Measurements from ENCODE around the gene PCMT1. TPM values are rescaled to one million over a fixed set of nuclear protein-coding genes. Genes with fewer than 3 reads are reported as not detected.
A peak's percentile ranks its signal among the peaks of the same experiment; 100 is the strongest.
"Not testable (repeated sequence)": the region's sequence is repeated elsewhere in the genome, so short reads cannot be mapped to it uniquely, and the experiment has no call there.

The PCMT1 gene
- total RNA-seq, 2 experiments from 2014 or later = 91.2 to 96.0 TPM

DNA sequence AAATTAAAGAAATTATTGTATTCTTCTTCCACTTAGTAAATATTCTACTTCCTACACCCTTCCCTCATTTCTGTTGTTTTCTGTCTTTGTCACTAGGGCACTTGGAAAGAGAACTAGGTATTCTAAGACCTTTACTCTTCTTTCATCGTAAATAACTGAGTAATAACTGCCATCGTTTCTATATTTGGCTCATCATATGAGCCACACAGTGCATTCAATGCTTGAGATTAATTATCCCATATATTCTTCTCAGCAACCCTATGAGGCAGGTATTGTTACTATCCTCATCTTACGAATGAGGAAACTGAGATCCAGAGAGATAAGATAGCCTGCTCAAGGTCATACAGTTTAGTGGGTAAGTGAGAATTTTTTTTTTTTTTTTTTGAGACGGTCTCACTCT is 75.8 kb downstream of the PCMT1 start:
- H3K4me1 Mint-ChIP-seq = no peaks in the 10 kb centered on the region
- no peaks in the 10 kb centered on the region for H3K27me3 Mint-ChIP-seq
- no peak for DNase-seq
- no peaks in the 10 kb centered on the region for H3K36me3 Mint-ChIP-seq
- H3K4me3 Mint-ChIP-seq = no peak overlapping the region
- H3K27ac Mint-ChIP-seq = no peak overlapping the region
- no peaks in the 10 kb centered on the region for H3K9me3 Mint-ChIP-seq

- Mint-ChIP-seq H3K4me3 (no peak overlapping the region), H3K4me1 (no peaks in the 10 kb centered on the region), H3K27me3 (no peaks in the 10 kb centered on the region), H3K9me3 (no peaks in the 10 kb centered on the region), H3K36me3 (no peaks in the 10 kb centered on the region), H3K27ac (no peak overlapping the region)
- no peak for DNase-seq
Measured at GRCh38 chr6:149830731-149831307, 81.3 kb downstream of the PCMT1 start.

DNA sequence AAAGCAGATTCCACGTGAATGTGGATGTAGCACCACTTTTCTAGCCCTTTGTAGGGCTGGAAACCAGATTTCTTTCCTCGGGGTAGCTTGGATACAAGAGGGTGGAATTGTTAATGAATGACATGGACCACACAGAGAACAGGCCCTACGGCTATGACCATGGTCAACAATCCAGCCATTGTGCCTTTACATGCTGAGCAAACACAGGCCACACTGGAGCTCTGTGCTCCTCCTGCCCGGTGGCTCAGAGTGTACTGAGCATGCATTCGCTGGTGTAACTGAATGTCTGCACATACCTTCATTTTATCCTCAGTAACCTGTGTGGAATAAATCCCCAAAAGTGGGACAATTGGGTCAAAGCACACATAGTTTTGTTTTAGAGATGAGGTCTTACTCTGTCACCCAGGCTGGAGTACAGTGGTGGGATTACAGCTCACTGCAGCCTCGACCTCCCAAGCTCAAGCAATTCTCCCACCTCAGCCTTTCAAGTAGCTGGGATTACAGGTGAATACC is 81.8 kb downstream of the PCMT1 start:
- DNase-seq = no peak
- Mint-ChIP-seq H3K27ac (no peak overlapping the region), H3K27me3 (no peaks in the 10 kb centered on the region), H3K9me3 (no peaks in the 10 kb centered on the region), H3K36me3 (no peaks in the 10 kb centered on the region), H3K4me1 (no peaks in the 10 kb centered on the region), H3K4me3 (no peak overlapping the region)

GRCh38 chr6:149833651-149834050 is 84.1 kb downstream of the PCMT1 start:
- DNase-seq = no peak
- Mint-ChIP-seq H3K36me3 (no peaks in the 10 kb centered on the region), H3K9me3 (no peaks in the 10 kb centered on the region), H3K27me3 (no peaks in the 10 kb centered on the region), H3K4me3 (no peak overlapping the region), H3K4me1 (no peaks in the 10 kb centered on the region), H3K27ac (no peak overlapping the region)

- no peak overlapping the region for H3K27ac Mint-ChIP-seq
Measured at GRCh38 chr6:149834513-149835481, 85.3 kb downstream of the PCMT1 start.

GRCh38 chr6:149840345-149841075 is 91.0 kb downstream of the PCMT1 start:
- Mint-ChIP-seq H3K4me3 (no peak overlapping the region), H3K4me1 (no peaks in the 10 kb centered on the region), H3K27me3 (peaks cover 10% of the 10 kb centered on the region), H3K36me3 (no peaks in the 10 kb centered on the region), H3K27ac (no peak overlapping the region), H3K9me3 (no peaks in the 10 kb centered on the region)
- peak; percentile 48 for DNase-seq

More at GRCh38 chr6:149834513-149835481, 85.3 kb downstream of the PCMT1 start:
- Mint-ChIP-seq H3K4me3 (no peak overlapping the region), H3K4me1 (no peaks in the 10 kb centered on the region), H3K27me3 (no peaks in the 10 kb centered on the region), H3K9me3 (no peaks in the 10 kb centered on the region), H3K36me3 (no peaks in the 10 kb centered on the region)
- peak; percentile 60 for DNase-seq

GRCh38 chr6:149842331-149842730 is 92.8 kb downstream of the PCMT1 start:
- Mint-ChIP-seq H3K4me1 (no peaks in the 10 kb centered on the region), H3K4me3 (no peak overlapping the region), H3K9me3 (no peaks in the 10 kb centered on the region), H3K36me3 (no peaks in the 10 kb centered on the region), H3K27me3 (peaks cover 10% of the 10 kb centered on the region), H3K27ac (no peak overlapping the region)
- DNase-seq = no peak

- Mint-ChIP-seq H3K4me1 (no peaks in the 10 kb centered on the region), H3K36me3 (no peaks in the 10 kb centered on the region), H3K27ac (no peak overlapping the region), H3K4me3 (no peak overlapping the region), H3K27me3 (peaks cover 10% of the 10 kb centered on the region), H3K9me3 (no peaks in the 10 kb centered on the region)
- DNase-seq = no peak
Measured at GRCh38 chr6:149843051-149843633, 93.6 kb downstream of the PCMT1 start.

GRCh38 chr6:149844036-149844435 is 94.5 kb downstream of the PCMT1 start:
- not testable (repeated sequence) for H3K27me3 Mint-ChIP-seq, H3K36me3 Mint-ChIP-seq, DNase-seq, H3K4me1 Mint-ChIP-seq, H3K9me3 Mint-ChIP-seq, H3K27ac Mint-ChIP-seq, H3K4me3 Mint-ChIP-seq

- Mint-ChIP-seq H3K27me3 (peaks cover 10% of the 10 kb centered on the region), H3K9me3 (no peaks in the 10 kb centered on the region), H3K4me3 (no peak overlapping the region), H3K27ac (no peak overlapping the region), H3K4me1 (no peaks in the 10 kb centered on the region), H3K36me3 (no peaks in the 10 kb centered on the region)
- no peak for DNase-seq
Measured at GRCh38 chr6:149844480-149844879, 94.9 kb downstream of the PCMT1 start.

GRCh38 chr6:149845549-149845948 is 96.0 kb downstream of the PCMT1 start:
- DNase-seq = no peak
- H3K4me1 Mint-ChIP-seq = no peaks in the 10 kb centered on the region
- no peak overlapping the region for H3K4me3 Mint-ChIP-seq

DNA sequence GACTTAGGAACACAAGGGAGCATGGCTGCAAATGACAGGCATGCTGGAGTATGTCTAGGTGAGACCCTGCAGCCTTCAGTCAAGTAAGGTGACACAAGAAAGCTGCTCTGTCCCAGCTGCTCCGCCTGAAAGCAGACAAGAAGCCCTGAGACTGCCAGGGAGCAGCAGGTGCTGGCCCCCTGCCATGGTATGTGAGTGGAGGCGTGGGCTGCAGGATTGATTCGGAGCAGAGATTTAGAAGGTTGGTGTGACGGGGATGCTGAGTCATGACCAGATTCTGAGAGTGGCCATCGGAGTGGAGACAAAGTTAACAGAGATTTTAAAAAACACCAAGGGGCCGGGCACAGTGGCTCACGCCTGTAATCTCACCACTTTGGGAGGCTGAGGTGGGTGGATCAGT is 96.8 kb downstream of the PCMT1 start:
- Mint-ChIP-seq H3K27me3 (peaks cover 10% of the 10 kb centered on the region), H3K4me1 (peaks cover under 1% of the 10 kb centered on the region)

More at GRCh38 chr6:149845549-149845948, 96.0 kb downstream of the PCMT1 start:
- Mint-ChIP-seq H3K27ac (no peak overlapping the region), H3K36me3 (no peaks in the 10 kb centered on the region), H3K9me3 (no peaks in the 10 kb centered on the region), H3K27me3 (peaks cover 11% of the 10 kb centered on the region)

GRCh38 chr6:149847939-149848267 is 98.4 kb downstream of the PCMT1 start:
- Mint-ChIP-seq H3K4me1 (peaks cover 13% of the 10 kb centered on the region), H3K9me3 (no peaks in the 10 kb centered on the region), H3K36me3 (no peaks in the 10 kb centered on the region), H3K4me3 (no peak overlapping the region), H3K27me3 (peaks cover 4% of the 10 kb centered on the region), H3K27ac (no peak overlapping the region)
- no peak for DNase-seq

More for the DNA sequence above, 96.8 kb downstream of the PCMT1 start:
- Mint-ChIP-seq H3K27ac (no peak overlapping the region), H3K9me3 (no peaks in the 10 kb centered on the region), H3K4me3 (no peak overlapping the region), H3K36me3 (no peaks in the 10 kb centered on the region)
- DNase-seq = no peak

DNA sequence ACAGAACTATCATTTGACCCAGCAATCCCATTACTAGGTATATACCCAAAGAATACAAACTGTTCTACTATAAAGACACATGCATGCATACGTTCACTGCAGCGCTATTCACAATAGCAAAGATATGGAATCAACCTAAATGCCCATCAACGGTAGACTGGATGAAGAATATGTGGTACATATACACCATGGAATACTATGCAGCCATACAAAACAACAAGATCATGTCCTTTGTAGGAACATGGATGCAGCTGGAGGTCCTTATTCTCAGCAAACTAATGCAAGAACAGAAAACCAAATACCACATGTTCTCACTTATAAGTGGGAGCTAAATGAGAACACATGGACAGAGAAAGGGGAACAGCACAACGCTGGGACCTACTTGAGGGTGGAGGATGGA is 98.8 kb downstream of the PCMT1 start:
- H3K9me3 Mint-ChIP-seq, H3K27me3 Mint-ChIP-seq, DNase-seq, H3K36me3 Mint-ChIP-seq, H3K4me3 Mint-ChIP-seq, H3K27ac Mint-ChIP-seq: not testable (repeated sequence)
- peaks cover 13% of the 10 kb centered on the region for H3K4me1 Mint-ChIP-seq

All from activated naive CD8-positive, alpha-beta T cell treated with anti-CD3 and anti-CD28 coated beads for 36 hours (primary cell).